DMS153 treated with DMSO at 0.1 percent for 48 hours (cell line): ENCODE data around the gene GOLGA1.
A peak's percentile ranks its signal among the peaks of the same experiment; 100 is the strongest.

Experiments used
- DNase-seq: peaks from one replicate; lab custom pipeline; 2025; ENCODE audit not compliant: unreplicated experiment; lab: John Stamatoyannopoulos, UW

GOLGA1 gene

DNA sequence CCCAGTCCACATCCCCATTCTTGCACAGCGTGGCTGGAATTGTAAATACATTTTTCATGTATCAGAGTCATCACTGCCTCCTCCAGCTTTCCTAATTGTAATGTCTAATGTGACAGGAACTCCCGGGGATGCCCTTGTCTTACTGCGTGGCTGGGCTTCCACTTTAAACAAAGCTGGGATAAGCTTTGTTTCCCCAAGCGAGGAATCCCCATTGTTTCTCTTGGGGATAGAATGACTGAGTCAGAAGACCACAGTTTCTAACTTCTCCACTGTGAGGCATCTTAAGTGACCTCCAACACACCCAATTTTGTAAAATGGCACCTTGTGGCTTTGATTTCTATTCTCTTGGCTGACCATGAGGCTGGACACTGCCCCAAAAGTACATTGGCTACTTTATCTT is 56.5 kb downstream of the GOLGA1 start:
- DNase-seq, result no peak

DNA sequence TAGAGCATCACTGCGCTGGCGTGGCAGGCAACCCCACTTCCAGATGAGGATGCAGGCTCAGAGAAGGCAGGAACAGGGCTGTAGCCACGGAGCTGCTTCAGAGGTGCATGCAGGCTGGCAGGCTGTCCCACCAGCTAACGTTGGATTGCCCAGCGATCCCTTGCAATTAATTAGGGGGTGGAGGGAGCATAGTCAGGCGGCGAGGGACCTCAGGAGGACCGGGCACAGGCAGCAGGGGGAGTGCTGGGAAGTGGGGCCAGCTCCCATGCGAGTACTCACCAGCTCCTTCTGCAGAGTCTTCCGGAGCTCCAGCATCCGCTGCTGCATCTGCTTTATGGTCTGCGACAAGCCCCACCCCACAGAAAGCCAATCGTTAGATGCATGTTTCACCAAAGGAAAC is 58.7 kb downstream of the GOLGA1 start:
- no peak for DNase-seq

DNA sequence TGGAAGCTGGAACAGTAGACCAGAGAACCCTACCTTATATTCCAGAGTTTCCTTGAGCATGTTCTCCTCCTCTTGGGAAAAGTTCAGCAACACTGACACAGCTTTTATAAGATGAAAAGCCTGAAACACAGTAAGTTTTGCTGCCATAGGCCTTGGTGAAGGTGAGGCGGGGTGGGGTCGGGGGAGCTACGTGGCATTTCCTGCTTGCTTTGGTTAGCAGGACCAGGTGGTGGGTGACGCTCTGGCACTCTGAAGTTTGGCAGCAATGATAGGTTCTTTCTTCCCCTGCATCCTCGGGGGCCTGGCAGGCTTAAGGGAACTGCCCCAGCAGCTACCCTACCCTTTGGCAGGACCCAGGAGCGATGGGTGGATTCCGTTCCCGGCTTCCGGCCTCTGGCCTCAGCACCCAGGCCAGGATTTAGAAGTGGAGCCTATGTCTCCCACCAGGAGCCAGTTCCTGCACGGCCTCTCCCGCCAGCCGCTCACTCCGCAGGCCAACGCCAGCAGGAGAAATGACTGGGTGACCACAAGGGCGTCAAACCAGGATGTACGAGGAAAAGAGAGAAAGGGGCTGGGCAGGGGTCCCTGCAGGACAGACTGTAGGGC is 59.6 kb downstream of the GOLGA1 start:
- no peak for DNase-seq

DNA sequence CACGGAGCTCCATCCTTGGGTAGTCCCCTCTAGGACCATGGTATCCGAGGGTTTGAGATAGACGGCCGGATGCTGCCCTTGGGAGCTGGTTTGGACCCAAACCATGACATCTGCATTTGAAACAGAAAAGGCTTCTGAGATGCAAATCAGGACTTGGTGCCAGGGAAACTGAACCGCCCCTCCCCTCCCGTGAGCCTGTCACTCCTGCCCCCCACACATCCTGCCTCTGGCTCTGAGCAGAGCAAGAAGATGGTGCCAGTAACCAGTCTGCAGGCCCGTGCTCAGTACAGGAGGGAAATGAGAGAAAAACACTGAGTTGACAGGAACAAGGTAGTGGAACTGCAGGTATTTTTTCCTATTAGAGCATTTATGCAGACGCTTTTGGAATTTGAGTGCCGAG is 60.4 kb downstream of the GOLGA1 start:
- DNase-seq, result no peak

DNA sequence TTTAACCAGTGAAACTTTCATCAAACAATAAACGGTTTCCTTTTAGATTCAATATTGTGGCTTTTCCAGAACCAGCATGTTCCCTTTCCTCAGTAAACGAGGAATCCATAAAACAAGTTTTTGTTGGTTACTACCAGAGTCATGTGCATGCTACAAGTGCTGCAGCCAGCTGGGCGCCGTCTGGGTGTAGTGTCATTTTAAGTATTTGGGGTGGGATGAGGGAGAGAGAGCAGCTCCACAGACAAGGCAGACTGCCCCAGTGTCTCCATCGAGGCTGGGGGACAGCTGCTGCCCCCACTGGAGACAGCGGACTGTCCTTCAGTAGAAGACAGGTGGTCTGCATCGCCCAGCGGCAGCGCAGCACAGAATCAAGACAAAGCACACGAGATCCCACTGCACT is 61.7 kb downstream of the GOLGA1 start:
- DNase-seq, result no peak

DNA sequence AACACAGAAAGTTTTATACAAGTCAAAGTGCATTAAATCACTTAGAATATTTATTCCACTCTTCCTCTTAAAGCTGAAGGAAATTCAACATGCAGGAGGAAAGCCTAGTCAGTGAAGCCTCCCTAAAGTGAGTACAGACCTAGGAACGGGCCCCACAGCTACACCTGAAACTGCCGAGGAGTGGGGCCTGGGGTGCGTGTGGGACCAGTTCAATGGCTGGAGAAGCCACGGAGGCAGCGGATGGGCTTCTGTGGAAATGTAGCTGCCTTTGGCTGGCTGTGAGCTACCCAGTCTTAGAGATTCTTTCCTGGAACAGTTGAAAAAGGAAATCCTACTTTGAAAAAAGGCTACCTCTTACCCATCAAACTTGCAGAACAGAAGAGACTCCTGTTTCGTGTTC is 62.4 kb downstream of the GOLGA1 start:
- DNase-seq, result no peak

DNA sequence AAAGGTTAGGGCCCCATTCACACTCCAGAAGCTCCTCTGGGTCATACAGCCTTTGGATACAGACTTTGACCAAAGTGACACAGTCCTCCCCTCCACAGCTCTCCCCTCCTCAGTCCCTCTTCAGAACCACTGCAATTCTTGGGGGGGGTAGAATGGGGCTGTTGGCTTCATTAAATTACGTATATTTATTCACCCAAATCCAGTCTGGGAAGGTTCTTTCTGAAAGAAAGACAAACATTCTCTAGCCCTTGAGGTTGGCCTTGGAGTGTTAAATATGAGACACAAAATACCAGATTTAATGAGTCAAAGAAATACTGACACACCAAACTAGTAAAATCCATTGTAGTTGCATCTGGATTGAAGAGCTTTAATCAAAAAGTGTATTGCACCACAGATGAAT is 62.9 kb downstream of the GOLGA1 start:
- DNase-seq, result no peak

DNA sequence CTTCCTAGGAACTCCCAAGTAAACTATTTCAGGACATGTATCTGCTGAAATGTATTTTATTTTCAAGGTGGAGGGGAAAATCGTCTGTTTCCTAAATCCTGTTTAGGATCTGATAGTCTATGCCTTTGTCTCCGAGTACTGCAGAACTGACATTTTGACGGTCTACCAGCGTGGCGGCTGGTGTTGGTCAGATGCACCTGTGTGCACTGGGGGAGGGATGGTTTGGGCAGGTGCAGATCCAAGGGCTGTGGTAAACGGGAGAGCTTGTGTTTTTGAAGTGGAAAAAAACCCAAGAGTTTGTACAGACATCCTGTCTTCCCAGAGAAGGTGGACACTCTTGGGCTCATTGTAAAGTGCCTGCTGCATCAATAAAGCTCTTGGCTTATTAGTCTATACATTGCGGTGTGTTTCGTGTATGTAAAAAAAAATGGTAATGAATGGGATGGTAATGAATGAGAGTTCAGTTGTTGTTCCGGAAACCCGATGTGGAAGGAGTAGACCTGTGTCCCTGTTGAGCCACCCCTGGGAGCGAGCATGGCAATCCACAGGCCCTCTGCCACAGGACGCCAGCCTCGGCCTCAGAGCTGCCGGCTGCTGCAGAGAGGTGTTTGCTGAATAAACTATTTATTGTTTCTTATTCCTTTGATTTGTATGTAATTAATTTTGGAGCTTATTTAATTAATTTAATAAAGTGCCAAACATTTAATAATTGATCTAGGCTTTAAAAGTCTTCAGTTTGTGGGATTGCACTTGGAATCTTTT is 63.7 kb downstream of the GOLGA1 start:
- no peak for DNase-seq

DNA sequence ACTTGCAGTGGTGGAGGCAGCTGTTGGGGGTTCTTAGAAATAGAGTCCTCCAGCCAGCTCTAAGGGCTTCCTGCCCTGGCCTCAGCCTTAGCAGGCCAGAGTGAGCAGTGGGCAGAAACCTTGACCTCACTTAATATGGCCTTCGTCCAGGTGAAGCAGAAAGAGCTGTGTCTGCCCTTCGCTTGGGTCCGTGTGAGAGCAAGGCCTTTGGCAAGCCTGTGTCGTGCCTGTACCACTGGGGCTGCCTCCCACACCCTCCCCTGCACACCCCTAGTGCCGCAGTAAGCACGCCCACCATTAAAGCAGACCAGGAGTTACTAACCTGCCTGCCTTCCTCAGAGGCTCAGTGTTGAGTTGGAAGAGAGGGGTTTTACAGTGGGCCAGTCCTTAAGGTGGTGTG is 65.4 kb downstream of the GOLGA1 start:
- DNase-seq, result no peak

DNA sequence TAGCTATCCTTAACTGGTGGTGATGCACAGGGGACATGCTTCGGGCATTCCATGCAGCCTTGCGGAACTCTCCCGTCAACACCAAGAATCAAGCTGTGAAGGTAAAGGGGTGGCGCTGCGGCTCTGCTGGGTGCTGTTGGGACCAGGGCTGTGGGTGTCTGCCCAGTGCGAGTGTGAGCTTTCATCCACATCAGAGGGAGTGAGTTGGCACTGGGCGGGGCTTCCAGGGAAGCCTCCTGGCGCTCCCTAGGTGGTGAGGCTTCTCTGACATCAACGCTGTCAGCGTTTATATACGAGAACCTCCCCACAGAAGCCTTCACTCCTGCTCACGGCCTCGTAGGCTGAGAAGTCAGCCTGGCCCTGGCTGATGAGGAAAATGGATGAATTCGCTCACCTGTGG is 67.2 kb downstream of the GOLGA1 start:
- DNase-seq, result no peak

DNA sequence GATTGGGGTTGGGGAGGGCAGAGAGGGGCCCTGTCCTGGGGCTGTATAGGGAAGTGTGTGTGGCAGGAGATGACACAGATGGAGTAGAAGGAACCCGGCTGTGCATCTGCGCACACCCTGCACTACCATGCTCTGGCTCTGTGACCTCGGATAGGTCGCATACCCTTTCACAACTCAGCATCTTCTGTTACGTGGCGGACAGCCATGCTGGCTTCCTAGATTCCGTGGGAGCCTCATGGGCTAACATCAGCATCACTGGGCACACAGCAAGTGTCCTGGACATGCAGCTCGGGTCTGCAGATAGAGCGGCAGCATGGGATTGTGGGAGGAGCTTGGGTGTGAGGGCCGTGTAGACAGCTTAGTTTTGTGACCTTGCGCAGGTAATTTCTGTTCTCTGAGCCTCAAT is 69.7 kb downstream of the GOLGA1 start:
- no peak for DNase-seq

DNA sequence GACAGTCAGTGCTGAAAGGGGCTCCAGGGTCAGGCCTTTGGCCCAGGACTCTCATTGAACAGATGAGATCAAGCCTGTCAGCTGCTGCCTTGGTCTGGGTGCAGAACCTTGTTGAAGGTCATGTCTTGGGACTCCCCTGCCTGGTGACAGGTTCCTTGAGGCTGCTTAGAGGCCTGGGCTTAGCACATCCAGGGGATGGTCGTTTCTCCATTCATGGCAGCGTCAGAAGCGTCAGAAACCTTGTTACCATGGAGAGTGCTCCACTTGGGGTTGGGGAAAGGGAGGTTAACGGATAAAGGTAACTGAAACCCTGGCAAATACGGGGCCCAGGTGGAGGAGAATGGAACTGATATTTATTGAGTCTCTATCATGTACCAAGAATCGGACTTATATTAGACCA is 70.2 kb downstream of the GOLGA1 start:
- no peak for DNase-seq

DNA sequence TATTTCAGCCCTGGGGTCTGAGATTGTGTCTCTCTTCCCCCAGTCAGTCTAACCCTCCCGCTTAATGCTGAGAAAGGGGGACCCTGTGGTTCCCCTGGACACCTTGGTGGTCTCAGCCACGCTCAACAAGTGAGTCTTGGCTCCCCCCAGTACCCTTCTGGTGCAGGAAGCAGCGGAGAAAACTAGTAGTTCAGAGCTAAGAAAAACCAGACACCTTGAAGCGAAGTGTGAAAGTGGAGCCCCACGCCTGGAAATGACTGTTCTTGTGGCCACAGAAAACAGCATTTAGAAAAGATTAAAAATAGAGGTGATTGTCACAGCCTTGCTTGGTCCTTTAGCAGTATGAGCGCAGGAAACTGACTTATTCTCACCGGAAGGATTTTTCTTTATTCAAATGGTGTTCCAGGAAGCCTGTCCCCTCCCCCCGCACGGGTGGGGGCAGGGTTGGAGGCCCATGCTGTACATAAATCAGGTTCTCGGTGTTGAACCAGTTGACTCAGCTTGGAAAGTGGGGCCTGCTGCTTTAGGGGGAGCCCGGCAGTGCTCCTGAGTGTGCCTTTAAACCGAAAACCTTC is 70.8 kb downstream of the GOLGA1 start:
- DNase-seq, result no peak

DNA sequence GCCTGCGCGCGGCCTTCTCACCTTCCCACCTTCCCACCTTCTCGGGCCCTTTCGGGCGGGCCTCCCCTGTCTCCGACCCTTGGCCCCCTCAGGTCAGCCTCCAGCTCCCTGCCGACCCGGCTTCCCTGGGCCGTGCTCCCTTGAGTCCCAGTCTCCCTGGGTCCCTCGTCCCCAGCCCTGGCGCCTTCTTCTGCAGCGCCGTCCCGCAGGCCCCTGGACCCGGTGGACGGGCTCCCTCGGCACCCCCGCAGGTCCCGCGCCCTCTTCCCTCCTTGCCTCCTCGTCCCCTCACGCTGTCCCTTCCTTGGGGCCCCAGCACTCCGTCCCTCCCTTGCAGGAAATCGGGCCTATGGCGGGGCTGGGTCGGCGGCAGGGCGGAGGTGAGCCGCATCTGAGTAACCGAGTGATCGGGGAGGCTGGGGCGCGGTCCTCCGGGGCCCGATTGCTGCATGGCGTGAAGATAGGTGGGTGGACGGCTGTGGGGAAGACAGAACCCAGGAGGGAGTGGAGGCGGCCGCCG is 71.4 kb downstream of the GOLGA1 start:
- DNase-seq, result no peak

DNA sequence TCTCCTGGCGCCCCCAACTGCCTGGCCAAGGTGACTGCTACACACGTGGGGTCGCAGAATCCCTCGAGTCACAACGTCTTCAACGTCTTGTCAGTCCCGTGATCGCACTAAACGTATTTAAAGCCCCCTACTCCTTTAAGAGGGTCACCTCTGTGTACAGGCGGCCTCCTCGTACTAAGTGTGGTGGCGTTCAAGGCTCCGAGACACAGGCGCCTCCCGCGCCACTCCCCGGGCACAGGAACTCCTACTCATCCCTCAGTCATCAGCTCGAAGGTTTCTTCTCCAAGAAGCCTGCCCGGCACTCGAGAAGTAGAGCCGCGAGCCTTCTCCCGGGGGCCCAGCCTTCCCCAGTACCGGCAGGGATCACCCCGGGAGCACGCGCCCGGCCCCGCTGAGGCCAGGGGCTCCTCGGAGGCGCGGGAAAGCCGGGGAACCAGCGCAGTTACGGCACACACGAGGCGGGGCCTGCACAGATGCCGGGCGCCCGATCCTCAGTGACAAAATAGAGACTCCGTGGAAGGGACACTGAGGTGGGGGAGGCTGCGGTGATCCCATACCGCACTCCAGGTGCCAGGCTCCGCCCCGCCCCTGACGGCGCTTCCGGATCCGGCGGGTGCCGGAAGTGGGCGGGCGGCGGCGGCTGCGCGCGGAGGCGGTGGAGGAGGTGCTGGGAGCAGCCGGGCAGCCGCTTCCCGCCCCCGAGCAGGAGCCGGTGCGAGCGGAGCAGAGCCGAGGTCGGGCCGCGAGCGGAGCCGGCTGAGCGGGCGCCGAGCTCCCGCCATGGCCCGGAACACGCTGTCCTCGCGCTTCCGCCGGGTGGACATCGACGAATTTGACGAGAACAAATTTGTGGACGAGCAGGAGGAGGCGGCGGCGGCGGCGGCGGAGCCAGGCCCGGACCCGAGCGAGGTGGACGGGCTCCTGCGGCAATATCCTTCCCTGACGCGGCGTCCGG is 72.1 kb downstream of the GOLGA1 start:
- DNase-seq, result peak; percentile 32

DNA sequence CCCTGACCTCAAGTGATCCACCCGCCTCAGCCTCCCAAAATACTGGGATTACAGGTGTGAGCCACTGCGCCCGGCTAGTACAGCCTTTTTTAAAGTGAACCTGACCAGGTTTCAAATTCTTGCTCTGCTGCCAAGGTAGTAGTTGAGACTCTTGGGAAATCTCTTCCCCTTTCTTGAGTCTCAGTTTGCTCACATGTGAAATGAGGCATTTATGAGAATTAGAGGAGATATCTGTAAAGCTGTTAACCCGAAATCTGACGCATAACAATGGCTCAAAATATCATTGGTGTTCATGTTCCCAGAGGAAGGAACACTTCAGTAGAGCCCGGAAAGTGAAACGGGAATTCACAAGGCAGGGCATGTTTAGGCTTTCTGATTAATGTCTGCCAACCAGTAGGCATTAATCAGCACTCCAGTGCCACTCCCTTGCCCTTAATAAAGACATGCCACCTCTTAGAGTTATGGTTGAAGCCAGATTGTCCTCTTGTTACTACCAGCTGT is 77.5 kb downstream of the GOLGA1 start:
- DNase-seq, result no peak

DNA sequence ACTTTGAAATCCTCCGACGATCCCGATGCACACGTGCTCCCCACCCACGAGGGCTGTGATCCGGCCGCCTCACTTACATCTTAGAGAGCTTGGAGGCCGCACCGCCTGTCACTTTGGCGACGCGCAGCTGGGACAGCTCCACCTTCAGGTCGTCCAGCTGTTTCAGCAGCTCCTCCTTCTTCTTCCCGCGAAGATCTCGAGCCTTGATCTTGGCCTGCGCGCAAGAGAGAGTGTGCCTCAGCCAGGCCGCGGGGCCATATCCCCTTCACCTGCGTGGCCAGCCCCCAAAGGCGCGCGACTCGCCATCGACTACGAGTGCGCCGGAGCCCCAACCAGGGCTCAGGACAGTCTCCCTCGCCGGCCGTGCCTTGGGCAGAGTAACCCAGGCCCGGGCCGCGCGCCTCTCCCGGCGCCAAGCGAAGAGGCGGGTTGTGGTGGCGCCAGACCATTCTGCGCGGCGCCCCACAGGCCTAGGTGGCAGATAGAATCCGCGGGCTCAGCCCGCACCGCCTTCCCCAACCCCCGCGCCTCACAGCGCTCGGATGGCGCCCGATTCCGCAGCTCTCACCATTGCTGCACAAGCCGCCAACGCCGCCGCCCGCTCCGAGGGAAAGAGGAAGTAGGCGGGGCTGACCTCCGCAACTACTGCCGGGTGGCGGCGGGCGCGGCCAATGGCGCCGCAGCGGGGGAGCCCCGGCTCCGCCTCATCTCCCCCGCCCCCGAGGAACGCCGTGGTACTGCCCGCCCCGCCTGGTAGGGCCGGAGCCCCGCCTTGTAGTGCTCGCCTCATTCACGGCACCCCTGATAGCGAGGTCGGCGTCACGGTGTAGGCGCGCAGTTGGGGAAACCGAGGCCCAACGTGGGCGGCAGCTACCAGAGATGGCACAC is 79.3 kb downstream of the GOLGA1 start, which contains the start of the genes ARPC5L and RPL35:
ARPC5L (plus strand) TSS at position 789 of the 888 bp plus-strand sequence. CDS start 7,161 bp downstream, outside the sequence.
RPL35 (minus strand) TSS at position 616 of the 888 bp plus-strand sequence; CDS start at position 571, 45 bp downstream.
- peak; percentile 88 for DNase-seq

DNA sequence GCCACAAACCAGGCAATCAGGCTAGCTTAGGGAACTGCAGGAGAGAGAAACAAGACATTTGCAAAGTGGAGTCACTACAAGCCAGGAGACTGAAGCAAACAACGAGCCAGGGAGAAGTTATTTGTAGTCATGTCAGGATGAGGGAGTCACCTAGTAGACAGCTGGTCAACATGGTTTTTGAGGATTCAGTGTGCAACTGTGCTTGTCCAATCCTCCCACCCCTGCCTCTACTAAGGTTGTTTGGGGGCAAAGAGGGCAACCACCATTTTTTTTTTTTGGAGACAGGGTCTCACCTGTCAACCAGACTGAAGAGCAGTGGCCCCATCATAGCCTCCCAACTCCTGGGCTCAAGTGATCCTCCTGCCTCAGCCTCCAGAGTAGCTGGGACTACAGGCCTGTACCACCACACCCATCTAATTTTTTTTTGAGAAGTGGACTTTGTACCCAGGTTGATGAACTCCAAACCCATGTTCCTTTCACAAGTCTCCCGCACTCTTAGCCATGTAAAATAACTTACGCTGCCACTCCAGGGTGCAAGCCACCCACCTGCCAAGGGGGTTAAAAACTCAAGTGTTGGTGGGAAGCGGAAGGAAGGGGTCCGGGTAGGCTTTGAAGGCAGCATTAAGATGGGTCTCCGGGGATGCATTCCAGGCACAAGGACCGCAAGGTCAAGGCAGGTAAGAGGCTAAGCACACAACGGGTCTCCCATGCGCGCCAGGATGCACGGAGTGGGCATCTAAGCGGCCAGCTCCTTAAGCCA is 80.1 kb downstream of the GOLGA1 start:
- DNase-seq, result no peak
